ENCODE data around the gene PML. TPM values are rescaled to one million over a fixed set of nuclear protein-coding genes. Genes with fewer than 3 reads are reported as not detected.

The PML gene, protein sequence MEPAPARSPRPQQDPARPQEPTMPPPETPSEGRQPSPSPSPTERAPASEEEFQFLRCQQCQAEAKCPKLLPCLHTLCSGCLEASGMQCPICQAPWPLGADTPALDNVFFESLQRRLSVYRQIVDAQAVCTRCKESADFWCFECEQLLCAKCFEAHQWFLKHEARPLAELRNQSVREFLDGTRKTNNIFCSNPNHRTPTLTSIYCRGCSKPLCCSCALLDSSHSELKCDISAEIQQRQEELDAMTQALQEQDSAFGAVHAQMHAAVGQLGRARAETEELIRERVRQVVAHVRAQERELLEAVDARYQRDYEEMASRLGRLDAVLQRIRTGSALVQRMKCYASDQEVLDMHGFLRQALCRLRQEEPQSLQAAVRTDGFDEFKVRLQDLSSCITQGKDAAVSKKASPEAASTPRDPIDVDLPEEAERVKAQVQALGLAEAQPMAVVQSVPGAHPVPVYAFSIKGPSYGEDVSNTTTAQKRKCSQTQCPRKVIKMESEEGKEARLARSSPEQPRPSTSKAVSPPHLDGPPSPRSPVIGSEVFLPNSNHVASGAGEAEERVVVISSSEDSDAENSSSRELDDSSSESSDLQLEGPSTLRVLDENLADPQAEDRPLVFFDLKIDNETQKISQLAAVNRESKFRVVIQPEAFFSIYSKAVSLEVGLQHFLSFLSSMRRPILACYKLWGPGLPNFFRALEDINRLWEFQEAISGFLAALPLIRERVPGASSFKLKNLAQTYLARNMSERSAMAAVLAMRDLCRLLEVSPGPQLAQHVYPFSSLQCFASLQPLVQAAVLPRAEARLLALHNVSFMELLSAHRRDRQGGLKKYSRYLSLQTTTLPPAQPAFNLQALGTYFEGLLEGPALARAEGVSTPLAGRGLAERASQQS
- polyA plus RNA-seq (2012; ENCODE audit: insufficient read depth, insufficient read length, low read depth): 54.6 TPM

GRCh38 chr15:73994413-73994883 is at the start of gene PML:
Gene PML, plus strand, starts transcription at chr15:73994716. Its CDS starts 97 bp downstream, at chr15:73994813.
- H3K9me3 ChIP-seq: no peaks in the 10 kb centered on the region
- DNase-seq: peak; percentile 97
- no peaks in the 10 kb centered on the region for H3K27me3 ChIP-seq
- H3K4me3 ChIP-seq (ENCODE audit: low read depth, low read length): peak within 1 kb of the TSS; percentile 91
- H3K4me1 ChIP-seq: peaks cover 4% of the 10 kb centered on the region; the same call in 1 of the 2 replicates
- TF ChIP-seq CTCF (IDR thresholded peaks at IDR 0.05; ENCODE audit: low read depth, low read length): no peak
- H3K36me3 ChIP-seq: peaks cover 2% of the 10 kb centered on the region; the same call in 1 of the 2 replicates

- Histone ChIP-seq H3K9me3 (no peaks in the 10 kb centered on the region), H3K36me3 (no peaks in the 10 kb centered on the region)
These were observed 49.4 kb upstream of the PML start for GRCh38 chr15:73945130-73945508.

DNA sequence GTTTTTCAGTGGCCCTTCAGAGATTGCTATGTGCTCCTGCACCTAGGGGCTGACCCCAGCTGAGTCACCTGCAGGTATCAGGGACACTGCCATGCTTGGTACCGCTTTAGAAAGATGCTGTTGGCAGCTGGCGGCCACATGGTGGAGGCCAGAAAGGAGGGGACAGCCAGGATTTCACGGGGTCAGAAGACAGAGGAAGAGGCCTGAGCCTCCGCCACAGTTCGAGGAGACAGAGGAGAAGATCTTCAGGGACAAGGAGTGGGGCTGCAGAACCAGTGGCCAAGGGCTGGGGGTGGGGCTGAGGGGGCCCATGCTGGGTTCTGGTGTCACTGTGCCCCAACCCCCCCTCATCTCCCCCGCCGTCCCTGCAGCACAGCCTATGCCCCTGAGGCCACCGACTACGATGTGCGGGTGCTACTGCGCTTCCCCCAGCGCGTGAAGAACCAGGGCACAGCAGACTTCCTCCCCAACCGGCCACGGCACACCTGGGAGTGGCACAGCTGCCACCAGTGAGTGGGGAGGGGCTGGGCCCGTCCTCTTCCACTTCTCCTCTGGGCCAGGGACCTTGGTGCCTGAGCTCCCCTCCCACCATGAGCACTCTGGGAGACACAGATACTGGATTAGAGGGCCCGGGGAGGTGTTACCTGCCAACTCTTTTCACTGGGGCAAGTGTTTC is 48.3 kb upstream of the PML start:
- no peak for TF ChIP-seq CTCF (IDR thresholded peaks at IDR 0.05; ENCODE audit: low read depth, low read length)
- H3K4me1 ChIP-seq: peaks cover 21% of the 10 kb centered on the region
- no peak overlapping the region for H3K4me3 ChIP-seq (ENCODE audit: low read depth, low read length)
- no peaks in the 10 kb centered on the region for H3K36me3 ChIP-seq
- DNase-seq: no peak
- no peaks in the 10 kb centered on the region for H3K27me3 ChIP-seq
- H3K9me3 ChIP-seq: no peaks in the 10 kb centered on the region

More at GRCh38 chr15:73945130-73945508, 49.4 kb upstream of the PML start:
- DNase-seq: peak; percentile 84
- no peak overlapping the region for H3K4me3 ChIP-seq (ENCODE audit: low read depth, low read length)
- H3K4me1 ChIP-seq: peaks cover 22% of the 10 kb centered on the region
- no peaks in the 10 kb centered on the region for H3K27me3 ChIP-seq
- no peak for TF ChIP-seq CTCF (IDR thresholded peaks at IDR 0.05; ENCODE audit: low read depth, low read length)

- H3K4me1 ChIP-seq: peaks cover 26% of the 10 kb centered on the region
- no peak for TF ChIP-seq CTCF (IDR thresholded peaks at IDR 0.05; ENCODE audit: low read depth, low read length)
- H3K9me3 ChIP-seq: no peaks in the 10 kb centered on the region
- H3K36me3 ChIP-seq: no peaks in the 10 kb centered on the region
- H3K27me3 ChIP-seq: no peaks in the 10 kb centered on the region
- peak; percentile 8 for DNase-seq
- no peak overlapping the region for H3K4me3 ChIP-seq (ENCODE audit: low read depth, low read length)
These were observed 47.6 kb upstream of the PML start for GRCh38 chr15:73946795-73947370.

DNA sequence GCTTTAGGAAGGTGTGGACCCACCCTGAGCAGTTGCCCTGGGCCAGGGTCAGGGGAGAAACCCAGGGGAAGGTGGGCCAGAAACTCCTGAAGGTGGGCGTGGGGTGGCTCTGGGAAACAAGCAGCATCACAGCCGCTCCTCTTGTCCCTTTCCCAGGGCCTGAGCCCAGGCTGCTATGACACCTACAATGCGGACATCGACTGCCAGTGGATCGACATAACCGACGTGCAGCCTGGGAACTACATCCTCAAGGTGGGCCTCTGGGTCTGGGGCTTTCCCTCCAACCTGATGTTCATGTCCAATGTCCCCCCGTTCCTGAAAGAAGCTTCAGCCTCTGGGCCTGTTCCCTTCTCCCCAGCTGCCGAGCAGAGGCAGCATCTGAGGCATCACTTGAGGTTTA is 46.9 kb upstream of the PML start:
- no peak overlapping the region for H3K4me3 ChIP-seq (ENCODE audit: low read depth, low read length)
- no peaks in the 10 kb centered on the region for H3K9me3 ChIP-seq
- no peak for TF ChIP-seq CTCF (IDR thresholded peaks at IDR 0.05; ENCODE audit: low read depth, low read length)
- no peak for DNase-seq
- no peaks in the 10 kb centered on the region for H3K27me3 ChIP-seq
- no peaks in the 10 kb centered on the region for H3K36me3 ChIP-seq
- H3K4me1 ChIP-seq: peaks cover 28% of the 10 kb centered on the region
